Measurements from ENCODE around the gene UBA6.

- TF ChIP-seq CTCF (IDR thresholded peaks at IDR 0.05) (no peak), ZFX (IDR thresholded peaks at IDR 0.05; ENCODE audit: borderline replicate concordance) (no peak)
These were observed 127.8 kb downstream of the UBA6 start for GRCh38 chr4:67573193-67573592.
